ENCODE measurements around the gene DPP6. TPM values are rescaled to one million over a fixed set of nuclear protein-coding genes. Genes with fewer than 3 reads are reported as not detected.

Gene DPP6
- total and polyA plus RNA-seq, 2 experiments from 2014 or later, result not detected

- TF ChIP-seq ZNF462 (CRISPR knock-in tag; IDR thresholded peaks at IDR 0.05), result no peak
- no peak for TF ChIP-seq EZH2phosphoT487 (IDR thresholded peaks at IDR 0.05; ENCODE audit: unreplicated experiment)
- TF ChIP-seq CREB1 (CRISPR knock-in tag; IDR thresholded peaks at IDR 0.05; ENCODE audit: low read depth), result no peak
Measured at GRCh38 chr7:154440651-154441050, 388.5 kb downstream of the DPP6 start (continued).

- peaks cover 2% of the 10 kb centered on the region for H3K27me3 Mint-ChIP-seq (ENCODE audit: insufficient read depth, low read depth, poor library complexity)
- Histone ChIP-seq H3K4me3 (no peak overlapping the region), H3F3A (replicated peaks; ENCODE audit: low read depth) (no peaks in the 10 kb centered on the region), H3K79me2 (replicated peaks; ENCODE audit: insufficient read depth) (no peaks in the 10 kb centered on the region), H3K36me3 (ENCODE audit: insufficient read depth) (0 out of 2 replicates have a peak, but pooled peaks cover 3% of the 10 kb centered on the region), H3K4me2 (no peak overlapping the region), H2AFZ (no peak overlapping the region), H3K9me2 (ENCODE audit: insufficient read depth) (no peaks in the 10 kb centered on the region), H3K27me3 (ENCODE audit: insufficient read depth) (no peaks in the 10 kb centered on the region), H4K20me1 (replicated peaks; ENCODE audit: insufficient read depth) (no peaks in the 10 kb centered on the region), H3K4me1 (ENCODE audit: insufficient read depth) (no peaks in the 10 kb centered on the region), H3K27ac (ENCODE audit: low read depth) (no peak overlapping the region)
- ATAC-seq (no peak), DNase-seq (ENCODE audit: low spot score) (no peak)
- peaks cover 9% of the 10 kb centered on the region for H3K4me1 Mint-ChIP-seq
- H3K4me3 Mint-ChIP-seq, result no peak overlapping the region
- H3K27ac Mint-ChIP-seq, result no peak overlapping the region
- H3K9me3 Mint-ChIP-seq, result peaks cover 6% of the 10 kb centered on the region; the same call in 2 of the 3 replicates
- no peaks in the 10 kb centered on the region for H3K36me3 Mint-ChIP-seq (ENCODE audit: low read depth)
- TF ChIP-seq EZH2 (IDR thresholded peaks at IDR 0.05; ENCODE audit: low read depth, unreplicated experiment) (no peak), EZH2phosphoT487 (IDR thresholded peaks at IDR 0.05; ENCODE audit: unreplicated experiment) (no peak), ETS1 (IDR thresholded peaks at IDR 0.05) (no peak), NANOG (IDR thresholded peaks at IDR 0.05; ENCODE audit: borderline replicate concordance) (no peak), ZNF331 (CRISPR knock-in tag; IDR thresholded peaks at IDR 0.05; ENCODE audit: low read depth) (no peak), JUNB (IDR thresholded peaks at IDR 0.05; ENCODE audit: unreplicated experiment) (no peak), REST (IDR thresholded peaks at IDR 0.05; ENCODE audit: unreplicated experiment) (no peak), POLR2AphosphoS5 (IDR thresholded peaks at IDR 0.05; ENCODE audit: low read depth) (no peak), STAT1 (IDR thresholded peaks at IDR 0.05; ENCODE audit: unreplicated experiment) (no peak), CTCF (conservative IDR thresholded peaks at IDR 0.05; ENCODE audit: low read depth in 2 of 2) (no peak)
Measured at GRCh38 chr7:154441811-154442210, 389.6 kb downstream of the DPP6 start.
